ENCODE measurements around the gene WFIKKN1. TPM values are rescaled to one million over a fixed set of nuclear protein-coding genes. Genes with fewer than 3 reads are reported as not detected.
A peak's percentile ranks its signal among the peaks of the same experiment; 100 is the strongest.

WFIKKN1 gene
- total and polyA plus RNA-seq, 2 of the 13 experiments (the other 11 are each of a cell fraction or from before 2014, with no cell fraction given) = 1.7 to 4.9 TPM

DNA sequence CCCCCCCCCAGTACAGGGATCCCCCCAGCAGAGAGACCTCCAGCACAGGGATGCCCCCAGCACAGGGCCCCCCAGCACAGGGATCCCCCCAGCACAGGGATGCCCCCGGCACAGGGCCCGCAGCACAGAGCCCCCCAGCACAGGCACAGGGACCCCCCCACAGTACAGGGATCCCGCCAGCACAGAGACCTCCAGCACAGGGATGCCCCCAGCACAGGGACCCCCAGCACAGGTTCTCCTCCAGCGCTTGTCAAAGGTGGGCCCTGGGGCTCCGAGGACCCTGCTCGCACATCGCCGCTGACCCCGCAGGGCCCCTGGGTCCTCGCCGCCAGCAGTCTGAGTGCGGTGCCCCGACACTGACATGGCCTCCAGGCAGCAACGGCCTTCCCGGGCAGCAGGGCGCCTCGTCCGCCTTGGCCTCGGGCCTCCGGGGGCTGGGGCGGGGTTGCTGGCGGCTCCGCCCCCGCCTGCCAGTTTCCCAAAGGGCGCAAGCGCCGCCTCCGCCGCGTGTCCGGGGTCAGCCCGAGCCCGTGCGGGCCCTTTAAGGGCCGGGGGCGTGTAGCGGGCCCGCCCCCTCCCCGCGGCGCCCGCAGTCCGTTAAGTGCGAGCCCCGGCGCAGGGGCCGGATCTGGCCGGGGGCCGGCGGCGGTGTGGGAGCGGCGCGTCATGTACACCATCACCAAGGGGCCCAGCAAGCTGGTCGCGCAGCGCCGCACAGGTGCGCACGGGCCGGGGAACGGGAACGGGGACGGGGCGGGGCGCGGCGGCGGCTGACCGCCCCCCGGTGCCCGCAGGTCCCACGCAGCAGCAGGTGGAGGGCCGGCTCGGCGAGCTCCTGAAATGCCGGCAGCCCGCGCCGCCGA is 10.8 kb downstream of the WFIKKN1 start, which contains the start of gene MCRIP2 (continued):
- TF ChIP-seq HNRNPUL1 (IDR thresholded peaks at IDR 0.05; ENCODE audit: low read depth, low read length) (no peak), IKZF1 (IDR thresholded peaks at IDR 0.05) (no peak), NFYC (CRISPR knock-in tag; IDR thresholded peaks at IDR 0.05) (no peak), GLMP (CRISPR knock-in tag; IDR thresholded peaks at IDR 0.05; ENCODE audit: borderline replicate concordance) (no peak), BRD4 (CRISPR knock-in tag; IDR thresholded peaks at IDR 0.05) (peak; percentile 74; the same call in 1 of the 2 replicates), PBX3 (CRISPR knock-in tag; IDR thresholded peaks at IDR 0.05; ENCODE audit: borderline replicate concordance) (no peak), ZNF605 (CRISPR knock-in tag; IDR thresholded peaks at IDR 0.05) (peak; percentile 22; the same call in 1 of the 2 replicates), ZNF816 (CRISPR knock-in tag; IDR thresholded peaks at IDR 0.05; ENCODE audit: borderline replicate concordance) (no peak; the same call in 1 of the 2 replicates), ZNF572 (CRISPR knock-in tag; IDR thresholded peaks at IDR 0.05) (no peak), TERF1 (CRISPR knock-in tag; IDR thresholded peaks at IDR 0.05) (no peak), KAT2B (IDR thresholded peaks at IDR 0.05; ENCODE audit: borderline replicate concordance, low read depth, low read length) (no peak), GATAD2A (CRISPR knock-in tag; IDR thresholded peaks at IDR 0.05) (no peak), KLF12 (CRISPR knock-in tag; IDR thresholded peaks at IDR 0.05; ENCODE audit: borderline replicate concordance) (no peak), NCOR1 (IDR thresholded peaks at IDR 0.05; ENCODE audit: borderline replicate concordance, low read length) (no peak; the same call in 1 of the 2 replicates), ZNF362 (CRISPR knock-in tag; IDR thresholded peaks at IDR 0.05; ENCODE audit: borderline replicate concordance) (no peak), SOX6 (IDR thresholded peaks at IDR 0.05) (no peak), SOX6 (CRISPR knock-in tag; IDR thresholded peaks at IDR 0.05) (no peak), ZNF616 (CRISPR knock-in tag; IDR thresholded peaks at IDR 0.05; ENCODE audit: low read depth) (no peak), ZIK1 (CRISPR knock-in tag; IDR thresholded peaks at IDR 0.05; ENCODE audit: borderline replicate concordance, low read depth) (no peak), FOSL2 (CRISPR knock-in tag; IDR thresholded peaks at IDR 0.05) (no peak), ZSCAN9 (CRISPR knock-in tag; IDR thresholded peaks at IDR 0.05; ENCODE audit: borderline replicate concordance) (no peak; the same call in 1 of the 2 replicates), SMAD3 (CRISPR knock-in tag; IDR thresholded peaks at IDR 0.05) (no peak; the same call in 1 of the 2 replicates)
- TF ChIP-seq, protein P1, sequence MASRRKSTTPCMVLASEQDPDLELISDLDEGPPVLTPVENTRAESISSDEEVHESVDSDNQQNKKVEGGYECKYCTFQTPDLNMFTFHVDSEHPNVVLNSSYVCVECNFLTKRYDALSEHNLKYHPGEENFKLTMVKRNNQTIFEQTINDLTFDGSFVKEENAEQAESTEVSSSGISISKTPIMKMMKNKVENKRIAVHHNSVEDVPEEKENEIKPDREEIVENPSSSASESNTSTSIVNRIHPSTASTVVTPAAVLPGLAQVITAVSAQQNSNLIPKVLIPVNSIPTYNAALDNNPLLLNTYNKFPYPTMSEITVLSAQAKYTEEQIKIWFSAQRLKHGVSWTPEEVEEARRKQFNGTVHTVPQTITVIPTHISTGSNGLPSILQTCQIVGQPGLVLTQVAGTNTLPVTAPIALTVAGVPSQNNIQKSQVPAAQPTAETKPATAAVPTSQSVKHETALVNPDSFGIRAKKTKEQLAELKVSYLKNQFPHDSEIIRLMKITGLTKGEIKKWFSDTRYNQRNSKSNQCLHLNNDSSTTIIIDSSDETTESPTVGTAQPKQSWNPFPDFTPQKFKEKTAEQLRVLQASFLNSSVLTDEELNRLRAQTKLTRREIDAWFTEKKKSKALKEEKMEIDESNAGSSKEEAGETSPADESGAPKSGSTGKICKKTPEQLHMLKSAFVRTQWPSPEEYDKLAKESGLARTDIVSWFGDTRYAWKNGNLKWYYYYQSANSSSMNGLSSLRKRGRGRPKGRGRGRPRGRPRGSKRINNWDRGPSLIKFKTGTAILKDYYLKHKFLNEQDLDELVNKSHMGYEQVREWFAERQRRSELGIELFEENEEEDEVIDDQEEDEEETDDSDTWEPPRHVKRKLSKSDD (CRISPR knock-in tag; IDR thresholded peaks at IDR 0.05; ENCODE audit: low read depth) = peak; percentile 2; the same call in 1 of the 2 replicates
